Ecto neural progenitor cell (in vitro differentiated cells): ENCODE results near the gene CES2.
"Not testable (repeated sequence)": the region's sequence is repeated elsewhere in the genome, so short reads cannot be mapped to it uniquely, and the experiment has no call there.

Experiments
- DNase-seq: peaks from one replicate; pipeline ENCODE4 v3.0.0-alpha.2; 2018; ENCODE audit warnings: low spot score

Gene CES2

DNA sequence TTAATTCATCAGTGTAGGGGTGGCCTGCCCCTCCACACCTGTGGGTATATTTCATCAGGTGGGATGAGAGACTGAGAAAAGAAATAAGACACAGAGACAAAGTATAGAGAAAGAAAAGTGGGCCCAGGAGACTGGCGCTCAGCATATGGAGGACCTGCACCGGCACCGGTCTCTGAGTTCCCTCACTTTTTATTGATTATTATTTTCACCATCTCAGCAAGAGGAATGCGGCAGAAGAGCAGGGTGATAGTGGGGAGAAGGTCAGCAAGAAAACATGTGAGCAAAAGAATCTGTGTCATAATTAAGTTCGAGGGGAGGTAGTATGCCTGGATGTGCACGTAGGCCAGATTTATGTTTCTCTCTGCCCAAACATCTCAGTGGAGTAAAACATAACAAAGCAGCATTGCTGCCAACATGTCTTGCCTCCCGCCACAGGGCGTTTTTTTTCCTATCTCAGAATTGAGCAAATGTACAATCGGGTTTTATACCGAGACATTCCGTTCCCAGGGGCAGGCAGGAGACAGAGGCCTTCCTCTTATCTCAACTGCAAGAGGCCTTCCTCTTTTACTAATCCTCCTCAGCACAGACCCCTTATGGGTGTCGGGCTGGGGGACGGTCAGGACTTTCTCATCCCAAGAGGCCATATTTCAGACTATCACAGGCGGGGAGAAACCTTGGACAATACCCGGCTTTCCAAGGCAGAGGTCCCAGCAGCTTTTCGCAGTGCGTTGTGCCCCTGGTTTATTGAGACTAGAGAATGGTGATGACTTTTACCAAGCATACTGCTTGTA lies 20.2 kb downstream of the CES2 start:
- not testable (repeated sequence) for DNase-seq

- not testable (repeated sequence) for DNase-seq
Observed at GRCh38 chr16:66956154-66956457, 20.8 kb downstream of the CES2 start.

- no peak for DNase-seq
Observed at GRCh38 chr16:66958857-66959703, 23.8 kb downstream of the CES2 start.

GRCh38 chr16:66959704-66960161 lies 24.4 kb downstream of the CES2 start:
- no peak for DNase-seq

DNA sequence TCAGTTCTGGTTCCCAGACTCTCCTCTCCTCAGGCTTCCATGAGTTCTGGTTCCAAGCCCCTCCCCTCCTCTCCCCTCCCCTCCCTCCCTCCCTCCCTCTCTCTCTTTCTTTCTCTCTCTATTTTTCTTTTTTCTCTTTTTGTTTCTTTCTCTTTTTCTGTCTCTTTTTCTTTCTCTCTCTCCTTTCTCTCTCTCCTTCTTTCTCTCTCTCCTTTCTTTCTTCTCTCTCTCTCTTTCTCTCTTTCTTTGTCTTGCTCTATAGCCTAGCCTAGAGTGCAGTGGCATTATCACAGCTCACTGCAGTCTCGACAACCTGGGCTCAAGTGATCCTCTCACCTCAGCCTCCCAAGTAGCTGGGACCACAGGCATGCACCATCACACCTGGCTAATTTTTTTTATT lies 25.0 kb downstream of the CES2 start:
- DNase-seq, result no peak

- peak; percentile 87 for DNase-seq
Observed at GRCh38 chr16:66961065-66961744, 25.9 kb downstream of the CES2 start, which contains the start of gene CES3. Gene CES3 (plus strand): TSS chr16:66961266. CDS start chr16:66961308, 42 bp downstream.

DNA sequence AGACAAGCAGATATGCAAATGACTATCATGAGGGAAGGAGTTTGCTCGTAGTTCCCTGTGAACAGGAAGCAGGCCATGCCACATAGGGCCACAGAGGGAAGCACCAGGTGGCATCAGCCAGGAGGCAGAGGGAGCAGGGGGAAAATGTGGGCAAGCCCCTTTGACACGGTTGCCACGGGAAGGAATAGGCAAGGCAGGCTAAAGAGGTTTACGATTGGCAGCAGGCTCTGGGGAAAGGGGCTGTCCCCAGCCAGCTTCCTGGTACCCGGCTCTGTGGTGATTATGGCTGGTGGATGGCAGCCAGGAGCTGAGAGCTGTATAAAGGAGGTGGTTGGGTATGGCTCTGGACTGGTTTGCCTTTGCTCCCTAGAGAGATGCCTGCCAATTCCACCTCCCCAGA lies 26.6 kb downstream of the CES2 start:
- DNase-seq, result no peak

- no peak for DNase-seq
Observed at GRCh38 chr16:66964049-66964448, 28.7 kb downstream of the CES2 start.

DNA sequence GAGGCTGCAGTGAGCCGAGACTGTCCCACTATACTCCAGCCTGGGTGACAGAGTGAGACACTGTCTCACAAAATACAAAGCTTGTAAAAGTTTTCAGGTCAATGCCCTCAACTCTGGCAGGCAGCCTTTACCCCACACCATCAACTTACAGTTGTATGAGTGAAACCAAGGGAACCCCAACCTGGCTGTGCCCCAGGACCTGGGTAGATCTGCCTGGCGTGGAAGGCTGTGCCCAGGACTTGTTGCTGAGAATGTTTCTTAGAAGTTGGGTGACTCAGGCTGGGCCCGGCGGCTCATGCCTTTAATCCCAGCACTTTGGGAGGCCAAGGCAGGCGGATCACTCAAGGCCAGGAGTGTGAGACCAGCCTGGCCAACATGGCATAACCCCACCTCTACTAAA lies 33.5 kb downstream of the CES2 start:
- no peak for DNase-seq

- no peak for DNase-seq
Observed at GRCh38 chr16:66970775-66971720, 35.7 kb downstream of the CES2 start.

DNA sequence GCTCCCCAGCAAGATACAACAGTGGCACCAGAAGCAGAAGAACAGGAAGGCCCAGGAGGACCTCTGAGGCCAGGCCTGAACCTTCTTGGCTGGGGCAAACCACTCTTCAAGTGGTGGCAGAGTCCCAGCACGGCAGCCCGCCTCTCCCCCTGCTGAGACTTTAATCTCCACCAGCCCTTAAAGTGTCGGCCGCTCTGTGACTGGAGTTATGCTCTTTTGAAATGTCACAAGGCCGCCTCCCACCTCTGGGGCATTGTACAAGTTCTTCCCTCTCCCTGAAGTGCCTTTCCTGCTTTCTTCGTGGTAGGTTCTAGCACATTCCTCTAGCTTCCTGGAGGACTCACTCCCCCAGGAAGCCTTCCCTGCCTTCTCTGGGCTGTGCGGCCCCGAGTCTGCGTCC lies 37.7 kb downstream of the CES2 start:
- DNase-seq, result no peak

DNA sequence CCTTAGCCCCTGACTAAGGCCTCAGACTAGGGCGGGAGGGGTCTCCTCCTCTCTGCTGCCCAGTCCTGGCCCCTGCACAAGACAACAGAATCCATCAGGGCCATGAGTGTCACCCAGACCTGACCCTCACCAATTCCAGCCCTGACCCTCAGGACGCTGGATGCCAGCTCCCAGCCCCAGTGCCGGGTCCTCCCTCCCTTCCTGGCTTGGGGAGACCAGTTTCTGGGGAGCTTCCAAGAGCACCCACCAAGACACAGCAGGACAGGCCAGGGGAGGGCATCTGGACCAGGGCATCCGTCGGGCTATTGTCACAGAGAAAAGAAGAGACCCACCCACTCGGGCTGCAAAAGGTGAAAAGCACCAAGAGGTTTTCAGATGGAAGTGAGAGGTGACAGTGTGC lies 38.4 kb downstream of the CES2 start:
- no peak for DNase-seq

DNA sequence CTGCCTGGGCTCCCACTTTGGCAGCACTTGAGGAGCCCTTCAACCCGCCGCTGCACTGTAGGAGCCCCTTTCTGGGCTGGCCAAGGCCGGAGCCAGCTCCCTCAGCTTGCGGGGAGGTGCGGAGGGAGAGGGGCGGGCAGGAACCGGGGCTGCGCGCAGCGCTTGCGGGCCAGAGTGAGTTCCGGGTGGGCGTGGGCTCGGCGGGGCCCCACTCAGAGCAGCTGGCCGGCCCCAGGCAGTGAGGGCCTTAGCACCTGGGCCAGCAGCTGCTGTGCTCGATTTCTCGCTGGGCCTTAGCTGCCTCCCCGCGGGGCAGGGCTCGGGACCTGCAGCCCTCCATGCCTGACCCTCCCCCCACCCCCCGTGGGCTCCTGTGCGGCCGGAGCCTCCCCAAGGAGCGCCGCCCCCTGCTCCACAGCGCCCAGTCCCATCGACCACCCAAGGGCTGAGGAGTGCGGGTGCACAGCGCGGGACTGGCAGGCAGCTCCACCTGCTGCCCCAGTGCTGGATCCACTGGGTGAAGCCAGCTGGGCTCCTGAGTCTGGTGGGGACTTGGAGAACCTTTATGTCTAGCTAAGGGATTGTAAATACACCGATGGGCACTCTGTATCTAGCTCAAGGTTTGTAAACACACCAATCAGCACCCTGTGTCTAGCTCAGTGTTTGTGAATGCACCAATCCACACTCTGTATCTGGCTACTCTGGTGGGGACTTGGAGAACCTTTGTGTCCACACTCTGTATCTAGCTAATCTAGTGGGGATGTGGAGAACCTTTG lies 39.0 kb downstream of the CES2 start:
- not testable (repeated sequence) for DNase-seq

- not testable (repeated sequence) for DNase-seq
Observed at GRCh38 chr16:66974932-66975246, 39.6 kb downstream of the CES2 start.

- no peak for DNase-seq
Observed at GRCh38 chr16:66975302-66975893, 40.1 kb downstream of the CES2 start.

- DNase-seq, result no peak
Observed at GRCh38 chr16:66976746-66977145, 41.4 kb downstream of the CES2 start.

GRCh38 chr16:66977341-66978113 lies 42.2 kb downstream of the CES2 start:
- DNase-seq, result peak; percentile 94

- DNase-seq, result no peak
Observed at GRCh38 chr16:66979011-66979717, 43.8 kb downstream of the CES2 start.

- DNase-seq, result no peak
Observed at GRCh38 chr16:66983033-66983432, 47.7 kb downstream of the CES2 start.
